Mesendoderm (in vitro differentiated cells): ENCODE data around the gene FPR1.
"Not testable (repeated sequence)": the region's sequence is repeated elsewhere in the genome, so short reads cannot be mapped to it uniquely, and the experiment has no call there.

Experiments
- DNase-seq: peaks from one replicate; pipeline ENCODE4 v3.0.0; 2013
- H2AK5ac ChIP-seq: 2 replicates; pipeline ENCODE4 v1.6.1; 2013; ENCODE audit warnings: low read length, inconsistent platforms
- H2BK120ac ChIP-seq: 2 replicates; pipeline ENCODE4 v1.6.1; 2013; ENCODE audit warnings: low read depth, mild to moderate bottlenecking, low read length, moderate library complexity, mixed read lengths
- H2BK15ac ChIP-seq: replicated peaks from 2 replicates; pipeline ENCODE4 v1.6.1; 2013; ENCODE audit warnings: low read depth, mild to moderate bottlenecking, moderate library complexity
- H2BK5ac ChIP-seq: 2 replicates; pipeline ENCODE4 v1.6.1; 2013; ENCODE audit warnings: low read length, inconsistent platforms
- H3K18ac ChIP-seq: 2 replicates; pipeline ENCODE4 v1.6.1; 2013; ENCODE audit warnings: mild to moderate bottlenecking, low read length, mixed read lengths
- H3K23ac ChIP-seq: one replicate; pipeline ENCODE4 v1.6.1; 2013; ENCODE audit warnings: low read length
- H3K27ac ChIP-seq: 2 replicates; pipeline ENCODE4 v1.5.1; 2013; ENCODE audit warnings: low read depth, mild to moderate bottlenecking, inconsistent platforms, low read length, moderate library complexity
- H3K27me3 ChIP-seq: 2 replicates; pipeline ENCODE4 v1.6.1; 2013; ENCODE audit warnings: low read length, control low read depth, mild to moderate bottlenecking, inconsistent platforms; ENCODE audit not compliant: insufficient read depth, poor library complexity
- H3K36me3 ChIP-seq: 2 replicates; pipeline ENCODE4 v1.6.1; 2013; ENCODE audit warnings: low read length, inconsistent platforms; ENCODE audit not compliant: control insufficient read depth, insufficient read depth
- H3K4ac ChIP-seq: one replicate; pipeline ENCODE4 v1.6.1; 2013; ENCODE audit warnings: low read depth, mild to moderate bottlenecking, low read length, moderate library complexity
- H3K4me1 ChIP-seq: 2 replicates; pipeline ENCODE4 v1.6.1; 2013; ENCODE audit warnings: low read depth, low read length, inconsistent platforms; ENCODE audit not compliant: control insufficient read depth
- H3K4me2 ChIP-seq: 2 replicates; pipeline ENCODE4 v1.6.1; 2013; ENCODE audit warnings: low read length
- H3K4me3 ChIP-seq: 2 replicates; pipeline ENCODE4 v1.5.1; 2013; ENCODE audit warnings: mild to moderate bottlenecking, low read length
- H3K56ac ChIP-seq: one replicate; pipeline ENCODE4 v1.6.1; 2013; ENCODE audit warnings: low read length
- H3K79me1 ChIP-seq: 2 replicates; pipeline ENCODE4 v1.6.1; 2013; ENCODE audit warnings: low read length, inconsistent platforms
- H3K79me2 ChIP-seq: 2 replicates; pipeline ENCODE4 v1.6.1; 2013; ENCODE audit warnings: mild to moderate bottlenecking, low read length; ENCODE audit not compliant: control insufficient read depth, insufficient read depth
- H3K9ac ChIP-seq: 2 replicates; pipeline ENCODE4 v1.6.1; 2013; ENCODE audit warnings: low read length, inconsistent platforms
- H4K5ac ChIP-seq: one replicate; pipeline ENCODE4 v1.6.1; 2013; ENCODE audit warnings: low read length
- H4K8ac ChIP-seq: one replicate; pipeline ENCODE4 v1.6.1; 2013; ENCODE audit warnings: low read depth, mild to moderate bottlenecking, control low read depth, low read length, moderate library complexity
- WGBS: extraction: QIAGEN DNeasy Blood & Tissue Kit; methylation state at CpG from one replicate; pipeline ENCODE4 v1.1.7; 2013; ENCODE audit warnings: low lambda C conversion rate, missing lambda C conversion rate; ENCODE audit not compliant: insufficient coverage; ENCODE audit errors: extremely low coverage; 5-methylcytosine and 5-hydroxymethylcytosine counted together

FPR1 gene

GRCh38 chr19:51738523-51738922 is 13.2 kb downstream of the FPR1 start:
- not testable (repeated sequence) for H3K79me2 ChIP-seq, H2BK15ac ChIP-seq, H3K36me3 ChIP-seq, H3K4ac ChIP-seq, H3K23ac ChIP-seq, H2BK5ac ChIP-seq, H3K18ac ChIP-seq, H3K27me3 ChIP-seq, H3K4me2 ChIP-seq, H3K27ac ChIP-seq, H3K56ac ChIP-seq, H4K5ac ChIP-seq, H3K79me1 ChIP-seq, H2AK5ac ChIP-seq, DNase-seq, H3K9ac ChIP-seq, H3K4me1 ChIP-seq, H3K4me3 ChIP-seq, H4K8ac ChIP-seq, H2BK120ac ChIP-seq
- WGBS = no CpG with 5 or more reads among the region's 10 CpGs

- no peak overlapping the region for H3K9ac ChIP-seq
- H3K4me2 ChIP-seq = no peak overlapping the region
- H3K79me2 ChIP-seq = no peaks in the 10 kb centered on the region
- H2BK120ac ChIP-seq = no peak overlapping the region
- no peak overlapping the region for H4K5ac ChIP-seq
- H3K79me1 ChIP-seq = no peaks in the 10 kb centered on the region
- no CpG with 5 or more reads among the region's 2 CpGs for WGBS
- no peak overlapping the region for H2BK15ac ChIP-seq
- no peaks in the 10 kb centered on the region for H3K36me3 ChIP-seq
- no peak overlapping the region for H2BK5ac ChIP-seq
- H3K23ac ChIP-seq = no peak overlapping the region
- no peaks in the 10 kb centered on the region for H3K4me1 ChIP-seq
- H3K4me3 ChIP-seq = no peak overlapping the region
- H3K56ac ChIP-seq = no peak overlapping the region
- DNase-seq = no peak
- H4K8ac ChIP-seq = no peak overlapping the region
- H3K4ac ChIP-seq = no peak overlapping the region
- H3K27ac ChIP-seq = no peak overlapping the region
- no peak overlapping the region for H2AK5ac ChIP-seq
- no peak overlapping the region for H3K18ac ChIP-seq
- H3K27me3 ChIP-seq = no peaks in the 10 kb centered on the region
Measured at GRCh38 chr19:51737924-51738323, 13.8 kb downstream of the FPR1 start.

DNA sequence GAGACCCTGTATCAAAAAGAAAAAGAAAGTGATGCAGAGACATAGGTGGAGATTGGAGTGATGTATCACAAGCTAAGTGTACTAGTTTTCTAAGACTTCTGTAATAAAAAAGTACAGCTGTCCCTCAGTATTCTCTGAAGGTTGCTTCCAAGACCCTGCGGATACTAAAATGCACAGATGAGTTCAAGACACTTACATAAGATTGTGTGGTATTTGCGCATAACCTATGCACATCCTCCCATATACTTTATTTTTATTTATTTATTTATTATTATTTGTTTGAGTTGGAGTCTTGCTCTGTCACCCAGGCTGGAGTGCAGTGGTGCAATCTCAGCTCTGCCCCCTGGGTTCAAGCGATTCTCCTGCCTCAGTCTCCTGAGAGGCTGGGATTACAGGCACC is 14.3 kb downstream of the FPR1 start:
- no peak overlapping the region for H2BK15ac ChIP-seq

GRCh38 chr19:51735759-51736449 is 15.8 kb downstream of the FPR1 start:
- Histone ChIP-seq H2BK120ac (no peak overlapping the region), H2AK5ac (no peak overlapping the region), H3K4me3 (no peak overlapping the region), H3K4me1 (no peaks in the 10 kb centered on the region), H3K56ac (no peak overlapping the region), H3K27ac (no peak overlapping the region), H3K4ac (no peak overlapping the region), H4K8ac (no peak overlapping the region), H3K4me2 (no peak overlapping the region), H3K36me3 (no peaks in the 10 kb centered on the region), H3K79me2 (no peaks in the 10 kb centered on the region), H3K9ac (no peak overlapping the region), H4K5ac (no peak overlapping the region), H2BK5ac (no peak overlapping the region), H3K23ac (no peak overlapping the region), H3K18ac (no peak overlapping the region), H2BK15ac (no peak overlapping the region), H3K27me3 (no peaks in the 10 kb centered on the region), H3K79me1 (no peaks in the 10 kb centered on the region)
- no peak for DNase-seq
- no CpG with 5 or more reads among the region's 10 CpGs for WGBS

More for the DNA sequence above, 14.3 kb downstream of the FPR1 start:
- Histone ChIP-seq H3K4me1 (no peaks in the 10 kb centered on the region), H3K23ac (no peak overlapping the region), H3K4ac (no peak overlapping the region), H4K5ac (no peak overlapping the region), H3K18ac (no peak overlapping the region), H3K36me3 (no peaks in the 10 kb centered on the region), H2AK5ac (no peak overlapping the region), H3K79me2 (no peaks in the 10 kb centered on the region), H3K4me2 (no peak overlapping the region), H2BK5ac (no peak overlapping the region), H2BK120ac (no peak overlapping the region), H3K9ac (no peak overlapping the region), H3K4me3 (no peak overlapping the region), H3K27me3 (no peaks in the 10 kb centered on the region), H3K56ac (no peak overlapping the region), H3K79me1 (no peaks in the 10 kb centered on the region), H3K27ac (no peak overlapping the region), H4K8ac (no peak overlapping the region)
- no CpG with 5 or more reads among the region's 3 CpGs for WGBS
- no peak for DNase-seq

- no peak overlapping the region for H3K9ac ChIP-seq
- no peak overlapping the region for H3K23ac ChIP-seq
- peak; percentile 55 for DNase-seq
- H3K36me3 ChIP-seq = no peaks in the 10 kb centered on the region
- WGBS = no CpG with 5 or more reads among the region's 7 CpGs
- H2BK5ac ChIP-seq = no peak overlapping the region
- H3K79me1 ChIP-seq = no peaks in the 10 kb centered on the region
- no peak overlapping the region for H4K8ac ChIP-seq
- no peak overlapping the region for H3K56ac ChIP-seq
- H3K27me3 ChIP-seq = no peaks in the 10 kb centered on the region
- H3K4ac ChIP-seq = no peak overlapping the region
- H3K79me2 ChIP-seq = no peaks in the 10 kb centered on the region
- no peak overlapping the region for H3K18ac ChIP-seq
- no peak overlapping the region for H4K5ac ChIP-seq
- H3K27ac ChIP-seq = no peak overlapping the region
- H2BK120ac ChIP-seq = no peak overlapping the region
- H3K4me1 ChIP-seq = no peaks in the 10 kb centered on the region
- H3K4me2 ChIP-seq = no peak overlapping the region
- no peak overlapping the region for H2BK15ac ChIP-seq
- no peak overlapping the region for H2AK5ac ChIP-seq
- H3K4me3 ChIP-seq = no peak overlapping the region
Measured at GRCh38 chr19:51733742-51734522, 17.7 kb downstream of the FPR1 start.
